VCaP (cell line): ENCODE data around the gene HCFC1.

Source experiments
- H3K27ac ChIP-seq: fragments of 450-650 bp; 2 replicates; pipeline ENCODE4 v1.5.1; 2017
- CTCF ChIP-seq: fragments of 450-650 bp; conservative IDR thresholded peaks from 2 replicates; pipeline ENCODE4 v1.5.1; 2017; ENCODE audit warnings: mild to moderate bottlenecking, moderate library complexity

The HCFC1 gene

GRCh38 chrX:153903238-153903980, 68.2 kb downstream of the HCFC1 start:
- TF ChIP-seq CTCF = no peak
- H3K27ac ChIP-seq = no peak overlapping the region

- TF ChIP-seq CTCF = no peak
- H3K27ac ChIP-seq = no peak overlapping the region
Measured at GRCh38 chrX:153902385-153902784, 69.2 kb downstream of the HCFC1 start.

GRCh38 chrX:153901753-153902140, 69.9 kb downstream of the HCFC1 start:
- H3K27ac ChIP-seq = no peak overlapping the region
- no peak for TF ChIP-seq CTCF

- H3K27ac ChIP-seq = no peak overlapping the region
Measured at GRCh38 chrX:153900831-153901752, 70.5 kb downstream of the HCFC1 start.

GRCh38 chrX:153897899-153898298, 73.7 kb downstream of the HCFC1 start:
- no peak overlapping the region for H3K27ac ChIP-seq
- TF ChIP-seq CTCF = no peak

More at GRCh38 chrX:153900831-153901752, 70.5 kb downstream of the HCFC1 start:
- no peak for TF ChIP-seq CTCF
